MM.1S (cell line): Measurements from ENCODE around the gene ADARB1.

ENCODE experiments used
- EZH2 ChIP-seq: fragments of 300-600 bp; sonication (generic); optimal IDR thresholded peaks from 2 replicates; pipeline ENCODE3; 2017; ENCODE audit warnings: low read depth, mild to moderate bottlenecking, antibody characterized with exemption, low read length, mixed read lengths
- EZH2phosphoT487 ChIP-seq: fragments of 300-600 bp; sonication (generic); IDR thresholded peaks from 2 replicates; pipeline ENCODE4 v1.6.1; 2018; ENCODE audit warnings: antibody characterized with exemption, low read length
- TF ChIP-seq, protein P1 (sequence below): fragments of 300-600 bp; sonication (generic); IDR thresholded peaks from 2 replicates; pipeline ENCODE4 v1.5.1; 2016; ENCODE audit warnings: antibody characterized with exemption, low read length, mixed read lengths

- TF ChIP-seq, protein P1, sequence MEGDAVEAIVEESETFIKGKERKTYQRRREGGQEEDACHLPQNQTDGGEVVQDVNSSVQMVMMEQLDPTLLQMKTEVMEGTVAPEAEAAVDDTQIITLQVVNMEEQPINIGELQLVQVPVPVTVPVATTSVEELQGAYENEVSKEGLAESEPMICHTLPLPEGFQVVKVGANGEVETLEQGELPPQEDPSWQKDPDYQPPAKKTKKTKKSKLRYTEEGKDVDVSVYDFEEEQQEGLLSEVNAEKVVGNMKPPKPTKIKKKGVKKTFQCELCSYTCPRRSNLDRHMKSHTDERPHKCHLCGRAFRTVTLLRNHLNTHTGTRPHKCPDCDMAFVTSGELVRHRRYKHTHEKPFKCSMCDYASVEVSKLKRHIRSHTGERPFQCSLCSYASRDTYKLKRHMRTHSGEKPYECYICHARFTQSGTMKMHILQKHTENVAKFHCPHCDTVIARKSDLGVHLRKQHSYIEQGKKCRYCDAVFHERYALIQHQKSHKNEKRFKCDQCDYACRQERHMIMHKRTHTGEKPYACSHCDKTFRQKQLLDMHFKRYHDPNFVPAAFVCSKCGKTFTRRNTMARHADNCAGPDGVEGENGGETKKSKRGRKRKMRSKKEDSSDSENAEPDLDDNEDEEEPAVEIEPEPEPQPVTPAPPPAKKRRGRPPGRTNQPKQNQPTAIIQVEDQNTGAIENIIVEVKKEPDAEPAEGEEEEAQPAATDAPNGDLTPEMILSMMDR, result no peak
- TF ChIP-seq EZH2, result no peak
- no peak for TF ChIP-seq EZH2phosphoT487
Measured at GRCh38 chr21:45085700-45086099, 11.3 kb downstream of the ADARB1 start.
